GM21619 (cell line): Measurements from ENCODE around the gene PTCHD1.

Experiments
- ATAC-seq: cut with Tn5 transposase; IDR thresholded peaks from one replicate; pipeline ENCODE4 v1.9.1; 2021; ENCODE audit not compliant: unreplicated experiment

Gene PTCHD1

GRCh38 chrX:23334848-23335599 lies at the start of gene PTCHD1:
Gene PTCHD1 (plus strand): TSS chrX:23334849. CDS start chrX:23334876, 27 bp downstream.
- no peak for ATAC-seq

GRCh38 chrX:23286731-23287130 lies 47.9 kb upstream of the PTCHD1 start:
- ATAC-seq: no peak

GRCh38 chrX:23287191-23287725 lies 47.4 kb upstream of the PTCHD1 start:
- no peak for ATAC-seq

GRCh38 chrX:23292354-23292987 lies 42.2 kb upstream of the PTCHD1 start:
- ATAC-seq: no peak

GRCh38 chrX:23292988-23293651 lies 41.5 kb upstream of the PTCHD1 start:
- ATAC-seq: no peak

GRCh38 chrX:23304881-23305280 lies 29.8 kb upstream of the PTCHD1 start:
- ATAC-seq: no peak

GRCh38 chrX:23311731-23312130 lies 22.9 kb upstream of the PTCHD1 start:
- ATAC-seq: no peak

GRCh38 chrX:23312136-23312535 lies 22.5 kb upstream of the PTCHD1 start:
- ATAC-seq: no peak

GRCh38 chrX:23317799-23318724 lies 16.6 kb upstream of the PTCHD1 start:
- ATAC-seq: peak; percentile 80

- ATAC-seq: no peak
Observed at GRCh38 chrX:23327104-23327503, 7.5 kb upstream of the PTCHD1 start.

GRCh38 chrX:23331701-23332100 lies 2.9 kb upstream of the PTCHD1 start:
- ATAC-seq: no peak

- no peak for ATAC-seq
Observed at GRCh38 chrX:23332101-23332887, 2.4 kb upstream of the PTCHD1 start.

GRCh38 chrX:23332888-23333821 lies 1.5 kb upstream of the PTCHD1 start:
- ATAC-seq: no peak

- no peak for ATAC-seq
Observed at GRCh38 chrX:23333842-23334520, 668 bp upstream of the PTCHD1 start.

- no peak for ATAC-seq
Observed at GRCh38 chrX:23334521-23334847, 165 bp upstream of the PTCHD1 start.

GRCh38 chrX:23338334-23338733 lies 3.7 kb downstream of the PTCHD1 start:
- ATAC-seq: no peak

GRCh38 chrX:23341452-23341851 lies 6.8 kb downstream of the PTCHD1 start:
- no peak for ATAC-seq

- no peak for ATAC-seq
Observed at GRCh38 chrX:23344238-23344903, 9.7 kb downstream of the PTCHD1 start.
